Uterus (tissue), 2 donors: Measurements from ENCODE around the gene RIPPLY3.

Source experiments
- POLR2A ChIP-seq, 2 donors: fragments of 450-650 bp; IDR thresholded peaks; one replicate each; pipeline ENCODE4 v1.6.1; 2016; ENCODE audit warnings: antibody characterized with exemption in 2 of 2, mild to moderate bottlenecking in 1 of 2, moderate library complexity in 1 of 2
- TF ChIP-seq, protein P1 (sequence below), 4 experiments: fragments of 200-600 bp in 2 of 4; fragments of 450-650 bp in 2 of 4; sonication (generic) in 2 of 4; IDR thresholded peaks; one replicate each; pipeline ENCODE4 v1.5.1; 2016 to 2019; ENCODE audit warnings: antibody characterized with exemption in 4 of 4, mild to moderate bottlenecking in 2 of 4, moderate library complexity in 1 of 4

DNA sequence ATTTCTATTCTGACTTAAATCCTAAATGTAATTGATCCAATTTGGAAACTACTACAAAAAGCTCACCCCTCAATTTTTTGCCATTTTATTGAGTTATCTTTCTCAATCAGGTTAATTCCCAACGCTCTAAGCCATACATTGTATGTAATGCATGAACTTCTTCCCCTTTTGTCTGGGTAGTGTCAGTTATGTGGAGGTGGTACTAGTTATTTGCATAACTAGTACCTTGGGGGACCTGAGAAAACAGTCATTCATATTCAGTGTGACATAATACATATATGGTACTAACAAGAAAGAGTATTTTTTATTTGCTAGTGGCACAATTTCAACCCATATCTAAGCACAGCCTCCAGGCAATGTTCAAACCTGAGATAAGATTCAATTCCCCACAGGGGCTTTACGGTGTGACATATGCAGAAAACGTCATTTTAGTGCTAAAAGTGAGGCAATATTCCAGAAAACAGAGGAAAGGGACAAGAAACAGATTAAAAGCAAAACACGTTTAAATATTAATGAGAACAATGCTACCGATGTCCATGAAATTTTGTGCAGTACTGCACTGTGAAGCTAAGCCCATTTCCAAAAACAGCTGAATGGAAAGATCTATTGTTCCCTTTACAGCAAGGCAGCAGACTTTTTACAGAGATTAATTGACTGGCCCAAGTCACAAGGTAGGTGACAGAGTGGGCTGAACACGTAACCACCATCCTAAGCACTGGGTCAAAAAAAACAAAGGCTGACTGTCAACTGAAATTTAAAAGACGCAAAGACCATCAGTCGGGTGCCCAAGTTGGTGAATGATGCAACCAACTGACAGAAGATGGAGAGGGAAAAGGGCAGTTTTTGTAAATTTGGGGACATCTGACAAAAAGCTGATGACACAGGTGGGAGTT, 41.4 kb upstream of the RIPPLY3 start:
- TF ChIP-seq, protein P1, sequence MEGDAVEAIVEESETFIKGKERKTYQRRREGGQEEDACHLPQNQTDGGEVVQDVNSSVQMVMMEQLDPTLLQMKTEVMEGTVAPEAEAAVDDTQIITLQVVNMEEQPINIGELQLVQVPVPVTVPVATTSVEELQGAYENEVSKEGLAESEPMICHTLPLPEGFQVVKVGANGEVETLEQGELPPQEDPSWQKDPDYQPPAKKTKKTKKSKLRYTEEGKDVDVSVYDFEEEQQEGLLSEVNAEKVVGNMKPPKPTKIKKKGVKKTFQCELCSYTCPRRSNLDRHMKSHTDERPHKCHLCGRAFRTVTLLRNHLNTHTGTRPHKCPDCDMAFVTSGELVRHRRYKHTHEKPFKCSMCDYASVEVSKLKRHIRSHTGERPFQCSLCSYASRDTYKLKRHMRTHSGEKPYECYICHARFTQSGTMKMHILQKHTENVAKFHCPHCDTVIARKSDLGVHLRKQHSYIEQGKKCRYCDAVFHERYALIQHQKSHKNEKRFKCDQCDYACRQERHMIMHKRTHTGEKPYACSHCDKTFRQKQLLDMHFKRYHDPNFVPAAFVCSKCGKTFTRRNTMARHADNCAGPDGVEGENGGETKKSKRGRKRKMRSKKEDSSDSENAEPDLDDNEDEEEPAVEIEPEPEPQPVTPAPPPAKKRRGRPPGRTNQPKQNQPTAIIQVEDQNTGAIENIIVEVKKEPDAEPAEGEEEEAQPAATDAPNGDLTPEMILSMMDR (IDR thresholded peaks at IDR 0.05) = no peak
- no peak for TF ChIP-seq POLR2A (IDR thresholded peaks at IDR 0.05)
